ENCODE measurements around the gene ABCA4. TPM values are rescaled to one million over a fixed set of nuclear protein-coding genes. Genes with fewer than 3 reads are reported as not detected.

The ABCA4 gene
- total RNA-seq, 1 experiment from 2014 or later = 0.22 TPM

- ATAC-seq (no peak), DNase-seq (ENCODE audit: low read depth, low spot score) (no peak)
- H3K27ac ChIP-seq (ENCODE audit: low read depth, low read length) = no peak overlapping the region
- no peaks in the 10 kb centered on the region for H3K79me2 ChIP-seq (ENCODE audit: insufficient read depth, low read length)
- no peaks in the 10 kb centered on the region for H4K20me1 ChIP-seq (ENCODE audit: insufficient read depth)
- H2AFZ ChIP-seq (ENCODE audit: low read depth, low read length, poor library complexity, severe bottlenecking) = no peak overlapping the region
- no peaks in the 10 kb centered on the region for H3K36me3 ChIP-seq (ENCODE audit: control insufficient read depth in 1 of 2, insufficient read depth in 2 of 2, low read length in 2 of 2)
- no peak overlapping the region for H3K4me2 ChIP-seq (ENCODE audit: low read length)
- no peak overlapping the region for H3K9ac ChIP-seq (ENCODE audit: low read length)
- intact Hi-C loops (cut with micrococcal nuclease) = loop anchor here (5.0 kb wide), 1 partner anchor 189 kb away; the partner anchor contains the start of gene ARHGAP29
- H3K9me3 ChIP-seq (ENCODE audit: control insufficient read depth in 1 of 2, insufficient read depth in 1 of 2, low read depth in 1 of 2, low read length in 2 of 2) = no peaks in the 10 kb centered on the region
- no peaks in the 10 kb centered on the region for H3K9me2 ChIP-seq (ENCODE audit: insufficient read depth)
- POLR2A ChIA-PET = no interaction called here
- CTCF ChIA-PET = interaction anchor here (0.9 to 21.2 kb wide), 3 partner anchors 8 to 287 kb away, joined by 3 to 338 read pairs (median 4); no protein-coding TSS in a partner anchor
- H3K4me3 ChIP-seq (replicated peaks in 1 of 2; ENCODE audit: low read depth in 1 of 2, low read length in 2 of 2) = no peak overlapping the region
- H3K4me1 ChIP-seq (ENCODE audit: control insufficient read depth in 1 of 2, insufficient read depth in 2 of 2, low read length in 2 of 2) = peaks cover 16 to 20% of the 10 kb centered on the region in 2 experiments; a peak in 3 of 4 replicates
- H3K27me3 ChIP-seq (ENCODE audit: insufficient read depth, low read length) = no peaks in the 10 kb centered on the region
- no peak for TF ChIP-seq EZH2phosphoT487 (IDR thresholded peaks at IDR 0.05; ENCODE audit: borderline replicate concordance)
- no peak for TF ChIP-seq YY1 (IDR thresholded peaks at IDR 0.05; ENCODE audit: extremely low read depth, insufficient replicate concordance, low read depth, low read length)
- TF ChIP-seq EGR1 (IDR thresholded peaks at IDR 0.05; ENCODE audit: low read depth) = no peak
- no peak for TF ChIP-seq JUND (IDR thresholded peaks at IDR 0.05)
- no peak for TF ChIP-seq ELF1 (IDR thresholded peaks at IDR 0.05; ENCODE audit: borderline replicate concordance, low read depth)
- no peak for TF ChIP-seq CEBPB (IDR thresholded peaks at IDR 0.05; ENCODE audit: low read depth)
- TF ChIP-seq EZH2 (IDR thresholded peaks at IDR 0.05) = no peak
- no peak for TF ChIP-seq TCF7L2 (IDR thresholded peaks at IDR 0.05; ENCODE audit: borderline replicate concordance, extremely low read depth, insufficient read depth, insufficient read length)
- no peak for TF ChIP-seq ATF3 (IDR thresholded peaks at IDR 0.05)
- no peak for TF ChIP-seq REST (IDR thresholded peaks at IDR 0.05; ENCODE audit: low read depth)
- TF ChIP-seq POLR2A (IDR thresholded peaks at IDR 0.05; ENCODE audit: borderline replicate concordance, extremely low read depth, insufficient read depth, insufficient read length) = no peak
- no peak for TF ChIP-seq MAX (IDR thresholded peaks at IDR 0.05)
- TF ChIP-seq, protein P1, sequence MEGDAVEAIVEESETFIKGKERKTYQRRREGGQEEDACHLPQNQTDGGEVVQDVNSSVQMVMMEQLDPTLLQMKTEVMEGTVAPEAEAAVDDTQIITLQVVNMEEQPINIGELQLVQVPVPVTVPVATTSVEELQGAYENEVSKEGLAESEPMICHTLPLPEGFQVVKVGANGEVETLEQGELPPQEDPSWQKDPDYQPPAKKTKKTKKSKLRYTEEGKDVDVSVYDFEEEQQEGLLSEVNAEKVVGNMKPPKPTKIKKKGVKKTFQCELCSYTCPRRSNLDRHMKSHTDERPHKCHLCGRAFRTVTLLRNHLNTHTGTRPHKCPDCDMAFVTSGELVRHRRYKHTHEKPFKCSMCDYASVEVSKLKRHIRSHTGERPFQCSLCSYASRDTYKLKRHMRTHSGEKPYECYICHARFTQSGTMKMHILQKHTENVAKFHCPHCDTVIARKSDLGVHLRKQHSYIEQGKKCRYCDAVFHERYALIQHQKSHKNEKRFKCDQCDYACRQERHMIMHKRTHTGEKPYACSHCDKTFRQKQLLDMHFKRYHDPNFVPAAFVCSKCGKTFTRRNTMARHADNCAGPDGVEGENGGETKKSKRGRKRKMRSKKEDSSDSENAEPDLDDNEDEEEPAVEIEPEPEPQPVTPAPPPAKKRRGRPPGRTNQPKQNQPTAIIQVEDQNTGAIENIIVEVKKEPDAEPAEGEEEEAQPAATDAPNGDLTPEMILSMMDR (IDR thresholded peaks at IDR 0.05 in 2 of 3, conservative IDR thresholded peaks at IDR 0.05 in 1 of 3; ENCODE audit: borderline replicate concordance in 1 of 3, insufficient read depth in 1 of 3, low read depth in 2 of 3, low read length in 2 of 3) = no peak
- RAD21 ChIA-PET (ENCODE audit: low non-redundant PET in 1 of 2, low total read pairs in 2 of 2, uncharacterized antibody in 2 of 2, unreplicated experiment in 2 of 2) = no interaction called here
- BruUV-seq (replicated peaks) = no TSS peak
Observed at GRCh38 chr1:94047949-94048348, 73.0 kb downstream of the ABCA4 start.
